GM18873 (cell line): ENCODE results near the gene CD320.

Experiments
- ATAC-seq: cut with Tn5 transposase; IDR thresholded peaks from one replicate; pipeline ENCODE4 v1.9.1; 2021; ENCODE audit warnings: mild to moderate bottlenecking, moderate library complexity, moderate number of reproducible peaks; ENCODE audit not compliant: unreplicated experiment, low FRiP score

The CD320 gene

DNA sequence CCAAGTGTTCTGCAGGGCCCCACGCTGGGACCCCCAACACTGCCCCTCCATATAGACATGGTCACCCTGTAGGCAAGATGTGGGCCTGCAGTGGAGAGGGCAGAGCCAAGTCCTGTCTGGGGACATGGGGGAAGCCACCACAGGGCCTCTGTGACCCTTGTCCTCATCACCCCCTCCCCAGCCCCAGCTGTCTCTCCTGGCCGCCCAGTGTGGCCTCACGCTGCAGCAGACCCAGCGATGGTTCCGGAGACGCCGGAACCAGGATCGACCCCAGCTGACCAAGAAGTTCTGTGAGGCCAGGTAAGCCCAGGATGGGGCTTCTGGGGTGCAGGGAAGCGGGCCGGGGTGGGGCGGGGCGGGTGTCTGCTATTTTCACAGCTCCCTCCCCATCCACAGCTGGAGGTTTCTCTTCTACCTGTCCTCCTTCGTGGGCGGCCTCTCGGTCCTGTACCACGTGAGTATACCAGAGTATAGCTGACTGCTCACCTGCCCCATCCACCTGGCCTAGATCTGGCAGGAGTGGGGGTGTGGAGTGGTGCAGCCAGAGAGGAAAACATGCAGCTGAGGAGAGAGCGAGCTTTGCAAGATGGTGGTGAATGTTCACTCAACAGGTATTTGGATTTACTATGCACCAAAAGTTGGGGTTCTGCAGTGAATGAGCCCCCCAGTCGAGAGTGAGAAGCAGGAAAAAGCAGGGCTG is 52.6 kb downstream of the CD320 start:
- ATAC-seq, result no peak

DNA sequence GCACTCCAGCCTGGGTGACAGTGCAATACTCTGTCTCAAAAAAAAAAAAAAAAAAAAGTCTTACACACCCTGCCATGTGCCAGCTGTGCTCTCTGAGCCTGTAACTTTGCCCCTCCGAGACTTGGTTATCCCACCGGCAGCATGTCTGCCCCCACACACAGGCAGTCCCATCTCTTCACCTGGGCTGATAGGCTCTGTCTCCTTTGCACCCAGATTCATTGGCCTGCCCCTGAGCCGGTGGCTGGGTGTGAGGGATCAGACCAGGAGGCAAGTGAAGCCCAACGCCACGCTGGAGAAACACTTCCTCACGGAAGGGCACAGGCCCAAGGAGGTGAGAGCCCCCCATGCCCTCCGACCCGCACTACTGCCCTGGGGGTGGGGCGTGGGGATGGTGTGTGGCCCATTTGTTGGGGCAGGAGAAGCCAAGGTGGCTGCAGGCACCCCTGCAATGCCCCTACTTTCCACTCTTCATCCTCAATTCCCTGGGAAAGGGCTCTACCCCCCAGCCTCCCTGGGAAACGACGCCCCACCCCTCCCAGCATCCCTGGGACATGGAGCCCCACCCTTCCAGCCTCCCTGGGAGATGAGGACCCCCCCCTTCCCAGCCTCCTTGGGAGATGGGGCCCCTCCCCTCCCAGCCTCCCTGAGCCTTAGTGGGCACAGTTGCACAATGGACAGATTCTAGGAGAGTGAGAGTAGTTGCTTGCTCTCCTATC is 53.7 kb downstream of the CD320 start:
- ATAC-seq, result no peak

DNA sequence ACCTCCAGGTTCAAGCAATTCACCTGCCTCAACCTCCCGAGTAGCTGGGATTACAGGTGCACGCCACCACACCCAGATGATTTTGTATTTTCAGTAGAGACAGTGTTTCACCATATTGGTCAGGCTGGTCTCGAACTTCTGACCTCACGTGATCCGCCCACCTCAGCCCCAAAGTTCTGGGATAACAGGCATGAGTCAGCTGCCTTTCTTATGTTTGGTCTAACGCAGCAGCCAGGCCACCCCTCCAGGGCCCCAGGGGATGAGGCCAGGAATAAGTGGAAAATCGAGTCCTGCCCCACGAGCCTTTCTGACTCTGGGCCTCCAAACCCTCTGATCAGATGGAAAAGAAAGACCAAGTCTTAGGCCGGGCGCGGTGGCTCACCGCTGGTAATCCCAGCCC is 54.5 kb downstream of the CD320 start:
- ATAC-seq, result no peak

DNA sequence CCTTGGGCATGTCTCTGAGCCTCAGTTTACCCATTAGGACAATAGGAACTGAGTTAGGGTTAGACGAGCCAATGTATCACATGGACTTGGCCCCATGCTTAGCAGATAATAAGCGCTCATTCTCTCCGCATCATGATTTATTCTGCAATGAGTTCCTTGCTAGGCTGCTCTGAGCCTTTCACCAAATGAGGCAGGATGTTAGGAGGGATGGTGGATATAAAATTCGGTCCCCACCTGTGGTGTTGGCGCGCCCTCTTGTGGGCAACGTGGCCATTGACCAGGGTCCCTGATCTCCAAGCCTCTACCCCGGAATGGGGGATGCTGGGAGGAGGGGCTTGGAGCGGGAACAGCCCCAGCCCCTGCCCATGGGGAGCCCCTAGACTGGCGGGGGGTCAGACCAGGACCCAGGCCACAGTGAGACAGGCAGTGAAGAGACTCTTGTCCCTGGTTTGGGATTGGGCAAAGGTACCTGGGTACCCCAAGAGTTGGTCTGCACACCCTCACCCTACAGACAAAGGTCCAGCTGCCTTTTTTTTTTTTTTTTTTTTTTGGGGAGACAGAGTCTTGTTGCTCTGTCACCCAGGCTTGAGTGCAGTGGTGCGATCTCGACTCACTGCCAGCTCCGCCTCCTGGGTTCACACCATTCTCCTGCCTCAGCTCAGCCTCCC is 55.1 kb downstream of the CD320 start:
- ATAC-seq, result no peak
